Esophagus muscularis mucosa (tissue), 3 donors: ENCODE measurements around the gene RAVER2.

Experiments
- CTCF ChIP-seq, 3 experiments: fragments of 200-600 bp in 2 of 3; fragments of 450-650 bp in 1 of 3; sonication (generic) in 2 of 3; IDR thresholded peaks; one replicate each; pipeline ENCODE4 v1.5.1; 2017 to 2019; ENCODE audit warnings: antibody characterized with exemption in 3 of 3, mild to moderate bottlenecking in 2 of 3, moderate library complexity in 1 of 3
- POLR2A ChIP-seq: fragments of 450-650 bp; IDR thresholded peaks from one replicate; pipeline ENCODE4 v1.6.1; 2017; ENCODE audit warnings: antibody characterized with exemption, moderate library complexity, mild to moderate bottlenecking, low read depth

DNA sequence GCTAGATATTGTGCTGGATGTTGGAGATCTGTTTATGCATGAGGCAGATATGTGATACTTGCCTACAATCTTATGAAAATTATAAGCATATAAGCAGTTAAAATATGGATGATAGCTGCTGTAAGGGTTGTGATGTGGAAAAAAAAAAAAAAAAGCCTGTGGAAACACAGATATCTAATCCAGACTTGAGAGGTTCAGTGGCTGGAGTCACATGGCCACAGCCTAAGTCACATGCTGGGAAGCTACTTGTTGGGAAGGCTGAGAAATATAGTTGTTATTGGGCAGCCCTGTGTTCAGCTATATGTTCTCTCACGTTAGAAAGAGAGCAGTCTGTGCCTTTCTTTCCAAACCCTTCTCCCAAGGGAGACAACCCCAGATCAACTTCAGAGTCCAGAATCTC is 15.1 kb downstream of the RAVER2 start:
- TF ChIP-seq CTCF (IDR thresholded peaks at IDR 0.05) (no peak), POLR2A (no peak)
